GM18868 (cell line): ENCODE measurements around the gene TMEM236.

Source experiments
- ATAC-seq: cut with Tn5 transposase; IDR thresholded peaks from one replicate; pipeline ENCODE4 v1.9.1; 2021; ENCODE audit warnings: mild to moderate bottlenecking, moderate library complexity; ENCODE audit not compliant: unreplicated experiment

Gene TMEM236

GRCh38 chr10:17819836-17820235 is 67.8 kb downstream of the TMEM236 start:
- no peak for ATAC-seq

GRCh38 chr10:17820943-17821342 is 68.9 kb downstream of the TMEM236 start:
- ATAC-seq = no peak

DNA sequence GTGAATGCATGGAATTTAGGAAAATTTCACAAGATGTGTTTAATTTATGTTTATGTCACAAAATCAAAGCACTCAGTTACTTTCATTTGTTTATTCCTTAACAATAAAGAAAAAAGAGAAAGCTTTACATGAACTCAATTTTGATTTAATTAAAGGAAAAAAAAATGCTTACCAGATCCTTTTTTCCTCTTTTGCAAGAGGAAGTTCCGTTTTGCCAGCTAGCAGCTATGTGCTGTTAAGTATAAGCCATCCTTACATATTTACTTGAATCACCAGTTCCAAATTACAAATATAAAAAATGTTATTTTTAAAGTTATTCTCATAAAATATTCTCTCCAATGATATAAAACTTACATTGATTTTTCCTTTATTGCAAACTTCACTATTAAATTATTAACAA is 69.9 kb downstream of the TMEM236 start:
- ATAC-seq = no peak

DNA sequence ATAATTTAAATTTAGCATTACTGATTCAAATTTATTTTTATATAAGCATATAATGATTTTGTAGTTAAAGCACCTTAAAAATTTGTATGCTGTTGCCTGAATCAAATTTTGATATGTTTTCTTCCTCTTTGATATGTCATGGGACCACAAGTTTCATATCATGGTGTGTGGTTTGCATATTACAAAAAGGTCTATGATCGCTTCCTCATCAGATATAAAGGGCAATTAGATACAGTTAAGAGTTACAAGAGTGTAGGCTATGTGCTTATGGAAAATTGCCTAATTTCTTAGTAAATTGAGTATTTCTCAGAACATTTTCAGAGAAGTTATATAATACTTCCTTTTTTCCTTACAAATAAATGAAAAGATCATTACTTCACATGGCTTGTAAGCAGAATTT is 79.3 kb downstream of the TMEM236 start:
- no peak for ATAC-seq

DNA sequence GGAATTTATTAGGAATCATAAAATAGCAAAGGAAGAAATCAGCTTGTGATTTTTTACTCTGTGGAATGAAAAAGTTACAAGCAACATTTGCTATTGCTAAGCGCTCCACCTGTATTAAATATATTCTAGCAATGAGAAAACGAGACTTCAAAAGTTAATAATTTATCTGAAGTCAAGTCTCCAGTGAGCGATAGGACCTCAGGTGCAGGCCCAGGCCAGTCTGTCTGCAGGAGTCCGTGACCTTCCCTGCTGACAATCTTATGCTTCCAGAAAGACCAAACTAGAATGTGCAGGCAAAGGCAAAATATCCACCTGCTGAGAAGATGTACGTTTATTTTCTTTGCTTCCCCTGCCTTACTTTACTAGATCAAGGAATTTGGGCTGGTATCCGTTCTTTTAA is 79.9 kb downstream of the TMEM236 start:
- ATAC-seq = no peak

DNA sequence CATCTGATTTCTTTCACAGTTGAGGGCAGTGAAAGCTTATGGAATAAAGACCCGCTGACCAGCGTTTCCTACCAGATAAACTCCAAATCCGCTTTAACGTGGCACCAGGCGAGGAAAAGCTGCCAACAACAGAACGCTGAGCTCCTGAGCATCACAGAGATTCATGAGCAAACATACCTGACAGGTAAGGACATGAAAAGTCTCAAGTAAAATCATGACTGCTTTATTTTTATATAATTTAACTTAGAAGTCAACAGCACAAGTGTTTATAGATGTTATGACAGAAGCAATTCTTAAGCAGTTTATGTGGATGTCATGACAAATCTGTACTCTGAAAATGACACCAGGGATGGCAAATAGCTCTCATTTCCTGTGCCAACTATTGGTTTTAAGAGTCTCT is 81.7 kb downstream of the TMEM236 start:
- no peak for ATAC-seq

DNA sequence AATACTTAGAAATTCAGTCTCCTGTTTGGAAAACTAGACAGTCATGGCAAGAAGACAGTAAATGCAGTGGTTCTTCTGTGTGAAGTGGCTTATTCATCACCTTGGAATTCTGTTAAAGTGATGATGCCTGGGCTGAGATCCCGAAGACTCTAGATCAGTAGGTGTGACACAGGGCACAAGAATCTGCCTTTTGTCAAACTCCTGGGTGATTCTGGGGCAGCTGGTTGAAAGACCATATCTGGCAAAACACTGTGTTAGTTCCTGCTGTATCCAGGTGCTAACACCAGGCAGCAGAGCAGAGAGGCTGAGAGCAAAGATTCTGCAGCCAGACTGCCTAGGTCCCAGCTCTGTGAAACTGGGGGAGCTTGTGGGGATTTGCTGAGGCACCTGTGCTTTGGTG is 83.7 kb downstream of the TMEM236 start:
- no peak for ATAC-seq

- ATAC-seq = no peak
Observed at GRCh38 chr10:17836942-17837341, 84.9 kb downstream of the TMEM236 start.

DNA sequence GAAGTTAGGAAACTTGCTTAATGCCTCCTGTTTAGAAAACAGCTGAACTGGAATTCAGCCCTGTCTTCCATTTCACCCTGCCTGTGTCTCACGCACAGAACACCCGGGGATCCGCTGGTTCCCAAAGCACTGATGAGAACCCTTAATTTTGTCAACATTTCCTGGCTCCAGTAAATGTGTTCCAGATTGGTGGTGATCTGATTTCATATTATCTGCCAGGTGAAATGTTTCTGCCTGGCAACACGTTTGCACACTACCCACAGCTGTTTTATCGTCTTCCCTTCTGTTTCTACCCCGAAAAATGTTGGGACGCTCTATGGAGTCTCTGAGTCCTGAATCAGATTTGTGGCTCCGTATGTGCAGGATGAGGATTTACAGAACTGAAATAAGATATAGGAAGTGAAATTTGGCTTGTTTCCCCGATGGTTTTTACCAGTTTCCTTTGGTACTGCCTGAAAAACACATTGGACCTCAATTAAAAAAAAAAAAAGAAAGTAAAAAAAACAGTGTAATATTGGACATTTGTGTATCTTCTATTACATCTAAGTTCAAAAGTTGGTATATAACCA is 86.2 kb downstream of the TMEM236 start:
- ATAC-seq = no peak

- no peak for ATAC-seq
Observed at GRCh38 chr10:17841050-17841449, 89.0 kb downstream of the TMEM236 start.

- ATAC-seq = no peak
Observed at GRCh38 chr10:17842641-17843040, 90.6 kb downstream of the TMEM236 start.

GRCh38 chr10:17847585-17848296 is 95.7 kb downstream of the TMEM236 start:
- ATAC-seq = no peak

DNA sequence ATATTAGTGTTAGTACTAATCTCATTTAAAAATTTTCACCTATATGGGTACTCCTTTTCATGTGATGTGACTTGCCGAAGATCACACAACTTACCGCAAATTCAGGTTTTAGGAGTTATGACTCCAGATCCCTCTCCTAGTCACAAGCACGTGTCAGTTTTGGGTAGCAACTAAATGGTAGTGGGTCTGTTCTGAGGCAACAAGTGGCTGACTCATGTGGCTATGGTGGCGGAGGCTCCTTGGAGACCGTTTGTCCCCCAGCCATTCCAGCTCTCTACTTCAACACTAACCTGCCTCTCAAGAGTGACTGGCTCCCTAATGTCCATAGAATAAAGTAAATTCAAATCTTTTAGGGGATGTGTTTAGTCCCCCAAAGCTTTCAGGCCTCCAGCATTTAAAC is 96.6 kb downstream of the TMEM236 start:
- ATAC-seq = no peak
